ENCODE results near the gene PLCH1. TPM values are rescaled to one million over a fixed set of nuclear protein-coding genes. Genes with fewer than 3 reads are reported as not detected.
A peak's percentile ranks its signal among the peaks of the same experiment; 100 is the strongest.

PLCH1 gene
- total RNA-seq, 1 donor from 2014 or later = 32.0 TPM

DNA sequence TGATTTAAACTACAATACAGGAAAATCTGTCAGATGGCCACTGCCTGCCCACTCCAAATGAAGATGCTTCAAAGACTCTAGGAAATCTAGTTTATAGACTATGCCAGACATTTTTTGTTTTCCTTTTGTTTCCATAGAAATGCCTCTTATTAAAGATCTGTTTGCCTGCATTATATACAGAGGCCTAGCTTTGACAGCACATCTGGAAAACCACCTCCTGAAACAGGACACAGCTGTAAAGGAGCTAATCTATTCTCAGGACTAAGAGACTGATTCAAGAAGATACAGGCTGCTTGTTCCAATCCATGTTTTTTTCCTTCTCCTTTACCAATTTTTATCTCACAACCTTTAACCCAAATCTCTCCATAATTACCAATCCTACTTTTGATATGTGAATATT is 376.1 kb downstream of the PLCH1 start:
- Mint-ChIP-seq H3K27me3 (ENCODE audit: insufficient read depth, low read depth) (peaks cover 3% of the 10 kb centered on the region), H3K9me3 (peaks cover 10% of the 10 kb centered on the region), H3K27ac (no peak overlapping the region), H3K36me3 (peaks cover 5% of the 10 kb centered on the region), H3K4me1 (peaks cover 24% of the 10 kb centered on the region), H3K4me3 (no peak overlapping the region)
- Histone ChIP-seq H3K27ac (no peak overlapping the region), H3K9me3 (ENCODE audit: low read depth) (peaks cover 20% of the 10 kb centered on the region), H3K4me3 (no peak overlapping the region), H3K9ac (no peak overlapping the region), H3K36me3 (peaks cover 9% of the 10 kb centered on the region), H4K20me1 (ENCODE audit: low read depth) (no peaks in the 10 kb centered on the region), H2AFZ (replicated peaks) (no peak overlapping the region), H3K27me3 (peaks cover 17% of the 10 kb centered on the region), H3F3A (ENCODE audit: low read depth) (peaks cover 18% of the 10 kb centered on the region), H3K79me2 (ENCODE audit: low read depth) (no peaks in the 10 kb centered on the region), H3K4me2 (no peak overlapping the region), H3K4me1 (peaks cover 43% of the 10 kb centered on the region)
- no peak for DNase-seq (ENCODE audit: low spot score)
- no peak for TF ChIP-seq EZH2phosphoT487 (IDR thresholded peaks at IDR 0.05)
- TF ChIP-seq EZH2 (IDR thresholded peaks at IDR 0.05) = no peak
- TF ChIP-seq, protein P1, sequence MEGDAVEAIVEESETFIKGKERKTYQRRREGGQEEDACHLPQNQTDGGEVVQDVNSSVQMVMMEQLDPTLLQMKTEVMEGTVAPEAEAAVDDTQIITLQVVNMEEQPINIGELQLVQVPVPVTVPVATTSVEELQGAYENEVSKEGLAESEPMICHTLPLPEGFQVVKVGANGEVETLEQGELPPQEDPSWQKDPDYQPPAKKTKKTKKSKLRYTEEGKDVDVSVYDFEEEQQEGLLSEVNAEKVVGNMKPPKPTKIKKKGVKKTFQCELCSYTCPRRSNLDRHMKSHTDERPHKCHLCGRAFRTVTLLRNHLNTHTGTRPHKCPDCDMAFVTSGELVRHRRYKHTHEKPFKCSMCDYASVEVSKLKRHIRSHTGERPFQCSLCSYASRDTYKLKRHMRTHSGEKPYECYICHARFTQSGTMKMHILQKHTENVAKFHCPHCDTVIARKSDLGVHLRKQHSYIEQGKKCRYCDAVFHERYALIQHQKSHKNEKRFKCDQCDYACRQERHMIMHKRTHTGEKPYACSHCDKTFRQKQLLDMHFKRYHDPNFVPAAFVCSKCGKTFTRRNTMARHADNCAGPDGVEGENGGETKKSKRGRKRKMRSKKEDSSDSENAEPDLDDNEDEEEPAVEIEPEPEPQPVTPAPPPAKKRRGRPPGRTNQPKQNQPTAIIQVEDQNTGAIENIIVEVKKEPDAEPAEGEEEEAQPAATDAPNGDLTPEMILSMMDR (IDR thresholded peaks at IDR 0.05) = no peak

DNA sequence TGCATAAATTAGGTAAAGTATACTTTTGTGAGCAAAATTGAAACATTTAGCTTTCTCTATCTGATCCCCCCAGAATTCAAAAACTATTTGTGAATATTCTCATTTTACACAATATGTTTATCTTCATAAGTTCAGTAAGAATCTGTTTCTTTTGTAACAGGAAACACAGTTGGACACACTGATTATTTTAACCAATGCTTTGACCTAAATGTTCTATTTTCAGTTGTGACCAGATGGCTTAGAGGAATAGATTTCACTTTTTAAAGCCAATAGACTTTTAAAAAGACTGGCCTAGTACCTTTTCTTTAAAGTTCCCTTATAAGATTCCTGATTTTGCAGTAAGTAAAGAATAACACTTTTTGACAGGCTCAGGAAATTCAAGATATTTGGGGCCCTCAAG is 377.4 kb downstream of the PLCH1 start:
- Mint-ChIP-seq H3K27me3 (ENCODE audit: insufficient read depth, low read depth) (peaks cover 3% of the 10 kb centered on the region), H3K36me3 (peaks cover 5% of the 10 kb centered on the region), H3K9me3 (peaks cover 10% of the 10 kb centered on the region), H3K27ac (no peak overlapping the region), H3K4me3 (no peak overlapping the region), H3K4me1 (peaks cover 33% of the 10 kb centered on the region)
- Histone ChIP-seq H3F3A (ENCODE audit: low read depth) (peaks cover 31% of the 10 kb centered on the region), H2AFZ (replicated peaks) (peak overlapping the region; percentile 27), H3K4me2 (no peak overlapping the region), H3K9me3 (ENCODE audit: low read depth) (peaks cover 20% of the 10 kb centered on the region), H3K36me3 (peaks cover 9% of the 10 kb centered on the region), H4K20me1 (ENCODE audit: low read depth) (no peaks in the 10 kb centered on the region), H3K4me1 (peaks cover 55% of the 10 kb centered on the region), H3K27me3 (peaks cover 17% of the 10 kb centered on the region), H3K4me3 (no peak overlapping the region), H3K79me2 (ENCODE audit: low read depth) (no peaks in the 10 kb centered on the region), H3K27ac (no peak overlapping the region), H3K9ac (no peak overlapping the region)
- no peak for DNase-seq (ENCODE audit: low spot score)
- no peak for TF ChIP-seq EZH2phosphoT487 (IDR thresholded peaks at IDR 0.05)
- TF ChIP-seq, protein P1 (IDR thresholded peaks at IDR 0.05) = no peak
- TF ChIP-seq EZH2 (IDR thresholded peaks at IDR 0.05) = no peak

DNA sequence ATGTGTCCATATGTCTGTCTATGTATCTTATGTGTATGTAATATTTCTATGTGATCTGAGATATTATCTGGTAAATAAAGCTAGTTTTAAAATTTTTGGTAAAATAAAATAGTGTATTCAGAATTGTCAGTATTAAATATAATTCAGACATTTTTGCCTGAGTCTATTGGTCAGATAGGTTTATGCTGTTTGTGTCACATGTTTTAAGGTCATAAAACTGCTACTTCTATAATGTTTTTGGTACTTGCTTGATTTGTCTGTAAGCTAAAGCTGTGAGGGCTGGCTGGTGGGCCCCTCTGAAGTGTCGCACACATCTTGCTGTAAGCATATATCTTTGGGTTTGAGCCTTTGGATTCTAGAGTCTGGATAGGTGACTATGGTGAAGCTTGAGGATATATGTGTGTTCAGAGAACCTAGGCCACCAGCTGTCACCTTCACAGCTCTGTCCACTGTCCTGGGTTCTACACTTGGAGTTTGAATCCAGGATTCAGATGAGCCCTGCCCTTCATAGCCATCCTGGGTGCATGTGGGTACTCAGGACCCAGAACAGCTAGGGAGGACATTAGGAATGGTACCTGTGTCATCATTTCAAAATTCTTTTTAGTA is 379.6 kb downstream of the PLCH1 start:
- Histone ChIP-seq H3K79me2 (ENCODE audit: low read depth) (no peaks in the 10 kb centered on the region), H3K4me1 (peaks cover 45% of the 10 kb centered on the region), H2AFZ (replicated peaks) (no peak overlapping the region), H3K9me3 (ENCODE audit: low read depth) (peaks cover 20% of the 10 kb centered on the region), H4K20me1 (ENCODE audit: low read depth) (no peaks in the 10 kb centered on the region), H3K27ac (no peak overlapping the region), H3K27me3 (peaks cover 27% of the 10 kb centered on the region), H3K4me3 (no peak overlapping the region), H3K36me3 (peaks cover 9% of the 10 kb centered on the region), H3K9ac (no peak overlapping the region), H3K4me2 (no peak overlapping the region), H3F3A (ENCODE audit: low read depth) (peaks cover 39% of the 10 kb centered on the region)
- TF ChIP-seq EZH2 (IDR thresholded peaks at IDR 0.05) (no peak), EZH2phosphoT487 (IDR thresholded peaks at IDR 0.05) (no peak)
- TF ChIP-seq, protein P1 (IDR thresholded peaks at IDR 0.05) = no peak
- DNase-seq (ENCODE audit: low spot score) = no peak
- H3K4me3 Mint-ChIP-seq = no peak overlapping the region
- peaks cover 10% of the 10 kb centered on the region for H3K36me3 Mint-ChIP-seq
- H3K27me3 Mint-ChIP-seq (ENCODE audit: insufficient read depth, low read depth) = peaks cover 5% of the 10 kb centered on the region
- H3K27ac Mint-ChIP-seq = no peak overlapping the region
- H3K9me3 Mint-ChIP-seq = peaks cover 11% of the 10 kb centered on the region
- H3K4me1 Mint-ChIP-seq = peaks cover 32% of the 10 kb centered on the region

Measured in neural progenitor cell (in vitro differentiated cells).